ENCODE results near the gene RTN1. TPM values are rescaled to one million over a fixed set of nuclear protein-coding genes. Genes with fewer than 3 reads are reported as not detected.
"Not testable (repeated sequence)": the region's sequence is repeated elsewhere in the genome, so short reads cannot be mapped to it uniquely, and the experiment has no call there.

Gene RTN1
- total and polyA plus RNA-seq, 2 donors (not counting 1 experiment from before 2014, with no cell fraction given), result 0.34 TPM; not detected in 1

DNA sequence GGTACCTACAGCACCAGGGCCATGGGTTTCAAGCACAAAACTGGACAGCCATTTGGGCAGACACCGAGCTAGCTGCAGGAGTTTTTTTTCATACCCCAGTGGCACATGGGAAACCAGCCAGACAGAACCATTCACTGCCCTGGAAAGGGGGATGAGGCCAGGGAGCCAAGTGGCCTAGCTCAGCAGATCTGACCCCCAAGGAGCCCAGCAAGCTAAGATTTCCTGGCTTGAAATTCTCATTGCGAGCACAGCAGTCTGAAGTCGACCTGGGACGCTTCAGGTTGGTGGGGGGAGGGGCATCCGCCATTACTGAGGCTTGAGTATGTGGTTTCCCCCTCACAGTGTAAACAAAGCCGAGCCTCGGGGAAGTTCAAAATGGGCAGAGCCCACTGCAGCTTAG lies 212.8 kb downstream of the RTN1 start:
- no peaks in the 10 kb centered on the region for H3K79me2 ChIP-seq (ENCODE audit: control insufficient read depth, insufficient read depth, low read length)
- peaks cover 4% of the 10 kb centered on the region for H3K9me3 Mint-ChIP-seq (ENCODE audit: insufficient read depth)
- 81% methylated on average over 7 of the region's 7 CpGs for WGBS (ENCODE audit: insufficient coverage)
- no peak overlapping the region for H3K27ac ChIP-seq (ENCODE audit: low read length in 2 of 2)
- ATAC-seq (ENCODE audit: low read depth) (no peak), DNase-seq (no peak)
- H3K4me3 Mint-ChIP-seq, result no peak overlapping the region
- H3K27ac Mint-ChIP-seq, result no peak overlapping the region
- H3K4me1 ChIP-seq (ENCODE audit: control insufficient read depth in 2 of 2, insufficient read depth in 2 of 2, low read length in 2 of 2), result no peaks in the 10 kb centered on the region
- no peak overlapping the region for H3K4me3 ChIP-seq (ENCODE audit: control extremely low read depth in 1 of 5, extremely low read depth in 1 of 5, insufficient read depth in 1 of 5, low read depth in 2 of 5, low read length in 4 of 5)
- H3K9me3 ChIP-seq (ENCODE audit: control extremely low read depth in 1 of 3, control insufficient read depth in 2 of 3, insufficient read depth in 1 of 3, low read length in 2 of 3), result peaks cover 0 to 11% (median 3%) of the 10 kb centered on the region in 3 donors
- H3K4me2 ChIP-seq (replicated peaks; ENCODE audit: low read depth, low read length, poor library complexity, severe bottlenecking), result no peak overlapping the region
- H3K27me3 ChIP-seq (replicated peaks in 1 of 4; ENCODE audit: control extremely low read depth in 1 of 4, control insufficient read depth in 3 of 4, insufficient read depth in 4 of 4, low read length in 3 of 4), result no peaks in the 10 kb centered on the region
- no peaks in the 10 kb centered on the region for H3K27me3 Mint-ChIP-seq
- ChIA-PET POLR2A (no interaction called here), CTCF (no interaction called here)
- H3K36me3 ChIP-seq (replicated peaks in 1 of 2; ENCODE audit: control extremely low read depth in 1 of 2, control insufficient read depth in 1 of 2, extremely low read depth in 1 of 2, insufficient read depth in 2 of 2, low read length in 1 of 2), result no peaks in the 10 kb centered on the region
- H3K4me1 Mint-ChIP-seq, result no peaks in the 10 kb centered on the region
- H4K20me1 ChIP-seq (ENCODE audit: control insufficient read depth, insufficient read depth, low read length, poor library complexity, severe bottlenecking), result no peaks in the 10 kb centered on the region
- TF ChIP-seq EZH2 (IDR thresholded peaks at IDR 0.05; ENCODE audit: borderline replicate concordance, insufficient read depth, low read depth, low read length, poor library complexity, severe bottlenecking), result no peak
- TF ChIP-seq, protein P1, sequence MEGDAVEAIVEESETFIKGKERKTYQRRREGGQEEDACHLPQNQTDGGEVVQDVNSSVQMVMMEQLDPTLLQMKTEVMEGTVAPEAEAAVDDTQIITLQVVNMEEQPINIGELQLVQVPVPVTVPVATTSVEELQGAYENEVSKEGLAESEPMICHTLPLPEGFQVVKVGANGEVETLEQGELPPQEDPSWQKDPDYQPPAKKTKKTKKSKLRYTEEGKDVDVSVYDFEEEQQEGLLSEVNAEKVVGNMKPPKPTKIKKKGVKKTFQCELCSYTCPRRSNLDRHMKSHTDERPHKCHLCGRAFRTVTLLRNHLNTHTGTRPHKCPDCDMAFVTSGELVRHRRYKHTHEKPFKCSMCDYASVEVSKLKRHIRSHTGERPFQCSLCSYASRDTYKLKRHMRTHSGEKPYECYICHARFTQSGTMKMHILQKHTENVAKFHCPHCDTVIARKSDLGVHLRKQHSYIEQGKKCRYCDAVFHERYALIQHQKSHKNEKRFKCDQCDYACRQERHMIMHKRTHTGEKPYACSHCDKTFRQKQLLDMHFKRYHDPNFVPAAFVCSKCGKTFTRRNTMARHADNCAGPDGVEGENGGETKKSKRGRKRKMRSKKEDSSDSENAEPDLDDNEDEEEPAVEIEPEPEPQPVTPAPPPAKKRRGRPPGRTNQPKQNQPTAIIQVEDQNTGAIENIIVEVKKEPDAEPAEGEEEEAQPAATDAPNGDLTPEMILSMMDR (IDR thresholded peaks at IDR 0.05), result no peak
- H3K9ac ChIP-seq (ENCODE audit: low read length), result no peak overlapping the region
- H2AFZ ChIP-seq (ENCODE audit: insufficient read depth, low read depth, low read length, poor library complexity, severe bottlenecking), result no peak overlapping the region
- intact Hi-C loops (cut with micrococcal nuclease), result no loop called here

DNA sequence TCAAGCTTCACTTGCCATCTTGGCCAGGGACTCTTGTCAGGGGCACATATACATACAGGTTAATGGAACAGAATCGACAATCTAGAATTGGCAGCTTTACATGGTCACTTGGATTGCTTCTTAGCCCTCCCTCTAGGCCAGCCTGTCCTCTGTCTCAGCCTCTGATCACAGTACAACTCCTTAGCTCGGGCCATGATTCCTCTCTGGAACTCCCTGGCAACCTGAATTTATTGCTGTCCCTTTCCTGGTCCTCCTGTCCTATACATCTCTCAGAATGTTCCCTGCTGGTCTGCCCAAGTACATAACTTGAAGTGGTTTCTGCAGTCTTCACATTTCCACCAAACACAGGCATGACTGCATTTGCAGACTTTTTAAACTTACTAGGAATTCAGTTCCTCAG lies 214.1 kb downstream of the RTN1 start:
- no peak overlapping the region for H3K4me3 Mint-ChIP-seq
- H3K27ac Mint-ChIP-seq, result no peak overlapping the region
- Histone ChIP-seq H4K20me1 (ENCODE audit: control insufficient read depth, insufficient read depth, low read length, poor library complexity, severe bottlenecking) (no peaks in the 10 kb centered on the region), H3K9ac (ENCODE audit: low read length) (no peak overlapping the region), H3K4me1 (ENCODE audit: control insufficient read depth in 2 of 2, insufficient read depth in 2 of 2, low read length in 2 of 2) (no peaks in the 10 kb centered on the region), H3K27ac (ENCODE audit: low read length in 2 of 2) (no peak overlapping the region), H3K27me3 (replicated peaks in 1 of 4; ENCODE audit: control extremely low read depth in 1 of 4, control insufficient read depth in 3 of 4, insufficient read depth in 4 of 4, low read length in 3 of 4) (no peaks in the 10 kb centered on the region), H3K79me2 (ENCODE audit: control insufficient read depth, insufficient read depth, low read length) (no peaks in the 10 kb centered on the region), H3K4me3 (ENCODE audit: control extremely low read depth in 1 of 5, extremely low read depth in 1 of 5, insufficient read depth in 1 of 5, low read depth in 2 of 5, low read length in 4 of 5) (no peak overlapping the region), H3K4me2 (replicated peaks; ENCODE audit: low read depth, low read length, poor library complexity, severe bottlenecking) (no peak overlapping the region), H2AFZ (ENCODE audit: insufficient read depth, low read depth, low read length, poor library complexity, severe bottlenecking) (no peak overlapping the region), H3K36me3 (replicated peaks in 1 of 2; ENCODE audit: control extremely low read depth in 1 of 2, control insufficient read depth in 1 of 2, extremely low read depth in 1 of 2, insufficient read depth in 2 of 2, low read length in 1 of 2) (no peaks in the 10 kb centered on the region), H3K9me3 (ENCODE audit: control extremely low read depth in 1 of 3, control insufficient read depth in 2 of 3, insufficient read depth in 1 of 3, low read length in 2 of 3) (peaks cover 0 to 11% (median 3%) of the 10 kb centered on the region in 3 donors)
- H3K9me3 Mint-ChIP-seq (ENCODE audit: insufficient read depth), result peaks cover 5% of the 10 kb centered on the region
- ChIA-PET POLR2A (no interaction called here), CTCF (no interaction called here)
- ATAC-seq (ENCODE audit: low read depth) (no peak), DNase-seq (no peak)
- intact Hi-C loops (cut with micrococcal nuclease), result no loop called here
- WGBS (ENCODE audit: insufficient coverage), result 68% methylated on average over 2 of the region's 2 CpGs
- TF ChIP-seq EZH2 (IDR thresholded peaks at IDR 0.05; ENCODE audit: borderline replicate concordance, insufficient read depth, low read depth, low read length, poor library complexity, severe bottlenecking), result no peak
- TF ChIP-seq, protein P1 (IDR thresholded peaks at IDR 0.05), result no peak
- H3K27me3 Mint-ChIP-seq, result no peaks in the 10 kb centered on the region
- H3K4me1 Mint-ChIP-seq, result no peaks in the 10 kb centered on the region

DNA sequence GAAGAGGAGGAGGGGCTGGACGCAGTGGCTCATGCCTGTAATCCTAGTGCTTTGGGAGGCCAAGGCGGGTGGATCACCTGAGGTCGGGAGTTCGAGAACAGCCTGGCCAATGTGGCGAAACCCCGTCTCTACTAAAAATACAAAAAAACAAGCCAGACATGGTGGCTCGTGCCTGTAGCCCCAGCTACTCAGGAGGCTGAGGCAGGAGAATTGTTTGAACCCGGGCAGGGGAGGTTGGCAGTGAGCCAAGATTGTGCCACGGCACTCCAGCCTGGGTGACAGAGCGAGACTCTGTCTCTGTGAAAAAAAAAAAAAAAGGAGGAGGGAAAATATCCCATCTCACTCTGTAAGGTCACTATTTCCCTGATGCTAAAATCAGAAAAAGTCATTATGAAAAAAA lies 216.4 kb downstream of the RTN1 start:
- WGBS (ENCODE audit: insufficient coverage), result 97% methylated on average over 5 of the region's 10 CpGs
- H3K4me3 Mint-ChIP-seq; H3K27me3 ChIP-seq (replicated peaks in 1 of 4; ENCODE audit: control extremely low read depth in 1 of 4, control insufficient read depth in 3 of 4, insufficient read depth in 4 of 4, low read length in 3 of 4); intact Hi-C loops (cut with micrococcal nuclease); H3K4me1 ChIP-seq (ENCODE audit: control insufficient read depth in 2 of 2, insufficient read depth in 2 of 2, low read length in 2 of 2); H2AFZ ChIP-seq (ENCODE audit: insufficient read depth, low read depth, low read length, poor library complexity, severe bottlenecking); H3K79me2 ChIP-seq (ENCODE audit: control insufficient read depth, insufficient read depth, low read length); H3K9ac ChIP-seq (ENCODE audit: low read length); H3K27me3 Mint-ChIP-seq; H3K36me3 ChIP-seq (replicated peaks in 1 of 2; ENCODE audit: control extremely low read depth in 1 of 2, control insufficient read depth in 1 of 2, extremely low read depth in 1 of 2, insufficient read depth in 2 of 2, low read length in 1 of 2); H3K9me3 Mint-ChIP-seq (ENCODE audit: insufficient read depth); CTCF ChIA-PET; POLR2A ChIA-PET; ATAC-seq (ENCODE audit: low read depth); H3K27ac ChIP-seq (ENCODE audit: low read length in 2 of 2); H3K27ac Mint-ChIP-seq; H3K4me3 ChIP-seq (ENCODE audit: control extremely low read depth in 1 of 5, extremely low read depth in 1 of 5, insufficient read depth in 1 of 5, low read depth in 2 of 5, low read length in 4 of 5); H4K20me1 ChIP-seq (ENCODE audit: control insufficient read depth, insufficient read depth, low read length, poor library complexity, severe bottlenecking); DNase-seq; H3K4me2 ChIP-seq (replicated peaks; ENCODE audit: low read depth, low read length, poor library complexity, severe bottlenecking); H3K4me1 Mint-ChIP-seq: not testable (repeated sequence)
- H3K9me3 ChIP-seq (ENCODE audit: control extremely low read depth in 1 of 3, control insufficient read depth in 2 of 3, insufficient read depth in 1 of 3, low read length in 2 of 3), result peaks cover 0 to 11% (median 3%) of the 10 kb centered on the region in 3 donors
